Natural killer cell (primary cell): ENCODE results near the gene ZNF385C. TPM values are rescaled to one million over a fixed set of nuclear protein-coding genes. Genes with fewer than 3 reads are reported as not detected.
A peak's percentile ranks its signal among the peaks of the same experiment; 100 is the strongest.

ENCODE experiments used
- ATAC-seq, 3 donors: fragments of 150-1000 bp in 2 of 3; fragments of 200-7000 bp in 1 of 3; cut with Tn5 transposase; 1 replicate in 1 of 3; 2 replicates in 2 of 3; pipeline ENCODE4 v1.10.0; 2021; ENCODE audit warnings: mild to moderate bottlenecking in 2 of 3, moderate library complexity in 2 of 3
- DNase-seq, 2 donors: peaks; one replicate each; pipeline versions ENCODE4 v3.0.0 to v3.0.0-alpha.2; 2013 to 2021; ENCODE audit warnings: mixed read lengths in 1 of 2
- H3K27ac ChIP-seq: one replicate; pipeline ENCODE4 v1.5.1; 2013; ENCODE audit warnings: mild to moderate bottlenecking, low read length
- H3K27me3 ChIP-seq: one replicate; pipeline ENCODE4 v1.6.1; 2013; ENCODE audit warnings: low read length; ENCODE audit not compliant: control insufficient read depth, insufficient read depth
- H3K36me3 ChIP-seq: one replicate; pipeline ENCODE4 v1.6.1; 2013; ENCODE audit warnings: low read length; ENCODE audit not compliant: control insufficient read depth, insufficient read depth
- H3K4me1 ChIP-seq: one replicate; pipeline ENCODE4 v1.6.1; 2013; ENCODE audit warnings: low read length; ENCODE audit not compliant: control insufficient read depth, insufficient read depth
- H3K4me3 ChIP-seq: one replicate; pipeline ENCODE4 v1.5.1; 2013; ENCODE audit warnings: low read length
- H3K9me3 ChIP-seq: one replicate; pipeline ENCODE4 v1.6.1; 2013; ENCODE audit warnings: low read length; ENCODE audit not compliant: control insufficient read depth, insufficient read depth
- H3K27ac Mint-ChIP-seq, 2 donors: one replicate each; pipeline ENCODE4 v1.8.0; 2022; ENCODE audit warnings: mild to moderate bottlenecking in 2 of 2, mixed read lengths in 2 of 2, moderate library complexity in 1 of 2
- H3K27me3 Mint-ChIP-seq, 2 donors: one replicate each; pipeline ENCODE4 v1.8.0; 2022; ENCODE audit warnings: low read depth in 2 of 2, mixed read lengths in 2 of 2
- H3K36me3 Mint-ChIP-seq: one replicate; pipeline ENCODE4 v1.8.0; 2022; ENCODE audit warnings: mixed read lengths
- H3K4me1 Mint-ChIP-seq, 2 donors: one replicate each; pipeline ENCODE4 v1.8.0; 2022; ENCODE audit warnings: mixed read lengths in 2 of 2
- H3K4me3 Mint-ChIP-seq: one replicate; pipeline ENCODE4 v1.8.0; 2022; ENCODE audit warnings: mild to moderate bottlenecking, moderate library complexity, mixed read lengths
- H3K9me3 Mint-ChIP-seq, 2 donors: one replicate each; pipeline ENCODE4 v1.8.0; 2022; ENCODE audit warnings: mixed read lengths in 2 of 2
- CTCF ChIP-seq: fragments of 200-600 bp; IDR thresholded peaks from one replicate; pipeline ENCODE4 v1.8.0; 2022; ENCODE audit warnings: antibody characterized with exemption
- WGBS: methylation state at CpG from one replicate; pipeline ENCODE4 v1.1.7; 2013; ENCODE audit warnings: missing lambda C conversion rate; ENCODE audit not compliant: insufficient coverage; 5-methylcytosine and 5-hydroxymethylcytosine counted together
- intact Hi-C: fragments of 100-400 bp; cut with micrococcal nuclease; formaldehyde crosslinking; loops from one replicate; pipeline ENCODE4 v1.14.2; 2022
- total RNA-seq, 4 donors: library from RNA; stranded (reverse); fragments of 120-200 nt in 1 of 4; gene quantifications; one replicate each; pipeline versions ENCODE4 v1.2.3 to v1.2.4, GENCODE V29; 2013 to 2022

ZNF385C gene
- total RNA-seq, 3 donors from 2014 or later (not counting 1 experiment from before 2014, with no cell fraction given): 0.28 TPM; not detected in 2

DNA sequence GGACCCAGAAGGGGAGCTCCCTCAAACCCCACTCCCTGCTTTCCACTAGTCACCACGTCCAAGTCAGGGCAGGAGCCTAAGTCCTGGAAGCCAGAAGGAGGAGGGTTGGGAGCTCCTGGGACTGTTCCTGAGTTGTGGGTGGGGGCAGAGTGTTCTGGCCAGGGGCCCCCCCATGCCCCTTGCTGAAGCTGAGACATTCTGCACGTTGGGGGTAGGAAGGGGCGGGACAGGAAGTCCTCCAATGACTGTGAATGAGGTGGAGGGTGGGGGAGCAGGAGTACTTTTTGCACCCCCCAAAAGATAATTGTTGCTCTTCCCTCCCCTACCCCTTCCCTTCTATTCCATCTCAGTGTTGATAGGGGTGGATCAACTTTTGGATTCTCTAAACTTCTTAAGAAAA lies 26.5 kb downstream of the ZNF385C start:
- peaks cover 0 to 13% of the 10 kb centered on the region in 2 donors for H3K4me1 Mint-ChIP-seq
- no peaks in the 10 kb centered on the region for H3K36me3 Mint-ChIP-seq
- no peak for TF ChIP-seq CTCF
- no peak overlapping the region for H3K4me3 Mint-ChIP-seq
- H3K9me3 Mint-ChIP-seq: no peaks in the 10 kb centered on the region
- Histone ChIP-seq H3K9me3 (no peaks in the 10 kb centered on the region), H3K27me3 (peaks cover 8% of the 10 kb centered on the region), H3K36me3 (no peaks in the 10 kb centered on the region), H3K4me3 (no peak overlapping the region), H3K27ac (no peak overlapping the region), H3K4me1 (peaks cover 12% of the 10 kb centered on the region)
- ATAC-seq: peak in 1 of 3 donors; percentile 37
- 0% methylated on average over 2 of the region's 3 CpGs for WGBS
- intact Hi-C loops: no loop called here
- peak in 1 of 2 donors; percentile 32 for DNase-seq
- no peak overlapping the region for H3K27ac Mint-ChIP-seq
- peaks cover 7 to 29% of the 10 kb centered on the region in 2 donors for H3K27me3 Mint-ChIP-seq

- Histone ChIP-seq H3K9me3 (no peaks in the 10 kb centered on the region), H3K27ac (no peak overlapping the region), H3K27me3 (peaks cover 8% of the 10 kb centered on the region), H3K4me1 (peaks cover 15% of the 10 kb centered on the region), H3K4me3 (no peak overlapping the region), H3K36me3 (no peaks in the 10 kb centered on the region)
- H3K27ac Mint-ChIP-seq: no peak overlapping the region
- no peak for TF ChIP-seq CTCF
- no peak for ATAC-seq
- no peak overlapping the region for H3K4me3 Mint-ChIP-seq
- WGBS: 87% methylated on average over 3 of the region's 3 CpGs
- H3K4me1 Mint-ChIP-seq: peaks cover 4 to 16% of the 10 kb centered on the region in 2 donors
- intact Hi-C loops: no loop called here
- H3K36me3 Mint-ChIP-seq: no peaks in the 10 kb centered on the region
- no peaks in the 10 kb centered on the region for H3K9me3 Mint-ChIP-seq
- peaks cover 8 to 27% of the 10 kb centered on the region in 2 donors for H3K27me3 Mint-ChIP-seq
- DNase-seq: no peak
Measured at GRCh38 chr17:42068979-42069378, 29.3 kb downstream of the ZNF385C start.

- intact Hi-C loops: loop anchor here (1.0 kb wide), 1 partner anchor 49 kb away; no protein-coding TSS in a partner anchor
- Histone ChIP-seq H3K9me3 (no peaks in the 10 kb centered on the region), H3K27ac (no peak overlapping the region), H3K36me3 (no peaks in the 10 kb centered on the region), H3K4me1 (peaks cover 19% of the 10 kb centered on the region), H3K27me3 (peaks cover 4% of the 10 kb centered on the region), H3K4me3 (no peak overlapping the region)
- WGBS: 55% methylated on average over 11 of the region's 12 CpGs
- H3K27me3 Mint-ChIP-seq: peaks cover 6 to 18% of the 10 kb centered on the region in 2 donors
- ATAC-seq (peak; percentile 58 to 70 (median 68)), DNase-seq (peak; percentile 65 to 80)
- H3K36me3 Mint-ChIP-seq: no peaks in the 10 kb centered on the region
- peaks cover 5 to 20% of the 10 kb centered on the region in 2 donors for H3K4me1 Mint-ChIP-seq
- H3K27ac Mint-ChIP-seq: no peak overlapping the region
- H3K4me3 Mint-ChIP-seq: no peak overlapping the region
- no peaks in the 10 kb centered on the region for H3K9me3 Mint-ChIP-seq
- TF ChIP-seq CTCF: peak; percentile 95
Measured at GRCh38 chr17:42067371-42068091, 30.7 kb downstream of the ZNF385C start.
